HL-60/S4 treated with retinoic acid at 250 ng/mL for 4 days and 3 days (cell line): Measurements from ENCODE around the gene LPCAT1.
"Not testable (repeated sequence)": the region's sequence is repeated elsewhere in the genome, so short reads cannot be mapped to it uniquely, and the experiment has no call there.

Experiments used
- in situ Hi-C: fragments of 300-500 bp; cut with MboI; formaldehyde crosslinking; loops from 2 replicates; pipeline ENCODE4 v1.7.0; 2022; ENCODE audit warnings: low sequenced_read_pairs

The LPCAT1 gene

DNA sequence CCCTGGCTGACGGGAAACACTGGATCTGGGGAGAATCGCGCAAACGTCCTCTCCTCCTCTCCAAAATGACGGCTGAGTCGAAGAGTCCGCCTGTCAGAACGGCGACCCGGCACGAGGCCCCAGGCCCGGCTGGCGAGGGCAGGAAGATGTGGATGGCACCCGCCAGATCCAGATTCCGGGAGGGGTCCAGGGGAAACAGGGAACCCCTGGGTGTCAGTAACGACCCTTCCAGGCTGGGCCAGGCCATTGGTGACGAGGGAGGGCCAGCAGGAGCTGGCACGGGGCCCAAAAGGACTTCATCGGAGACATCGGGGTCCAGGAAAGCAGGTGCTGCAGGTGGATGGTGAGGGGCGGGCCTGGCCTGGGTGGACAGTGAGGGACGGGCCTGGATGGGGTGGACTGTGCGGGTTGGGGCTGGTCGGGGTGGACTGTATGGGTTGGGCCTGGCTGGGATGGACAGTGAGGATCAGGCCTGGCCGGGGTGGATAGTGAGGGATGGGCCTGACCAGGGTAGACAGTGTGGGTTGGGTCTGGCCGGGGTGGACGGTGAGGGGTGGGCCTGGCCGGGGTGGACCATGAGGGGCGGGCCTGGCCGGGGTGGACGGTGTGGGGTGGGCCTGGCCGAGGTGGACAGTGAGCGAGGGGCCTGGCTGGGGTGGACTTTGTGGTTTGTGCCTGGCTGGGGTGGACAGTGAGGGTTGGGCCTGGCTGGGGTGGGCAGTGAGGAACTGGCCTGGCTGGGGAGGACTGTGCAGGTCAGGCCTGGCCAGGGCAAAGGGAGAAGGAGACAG lies 92.5 kb downstream of the LPCAT1 start:
- in situ Hi-C loops: no loop called here

- in situ Hi-C loops: no loop called here
These were observed 93.5 kb downstream of the LPCAT1 start for GRCh38 chr5:1430121-1430795.

- in situ Hi-C loops: no loop called here
These were observed 94.3 kb downstream of the LPCAT1 start for GRCh38 chr5:1429496-1429895.

DNA sequence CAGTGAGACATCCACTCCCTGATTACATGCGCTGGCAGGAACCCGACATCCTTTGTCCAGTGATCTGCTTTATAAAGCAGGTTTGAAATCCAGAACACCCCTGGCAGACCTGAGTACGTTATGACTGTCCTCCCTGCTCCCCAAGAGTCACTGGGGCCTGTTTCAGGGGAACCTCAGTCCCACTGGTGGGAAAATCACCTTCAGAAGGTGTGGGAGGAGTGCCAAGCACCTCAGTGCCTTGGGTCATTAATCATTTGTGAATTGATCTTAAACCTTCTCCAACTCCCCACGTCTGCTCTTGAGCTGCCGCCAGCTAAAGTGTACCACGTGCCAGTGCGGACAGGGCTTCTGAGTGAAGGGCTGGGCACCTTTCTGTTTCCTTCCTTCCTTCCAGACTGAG lies 94.7 kb downstream of the LPCAT1 start:
- in situ Hi-C loops: no loop called here

DNA sequence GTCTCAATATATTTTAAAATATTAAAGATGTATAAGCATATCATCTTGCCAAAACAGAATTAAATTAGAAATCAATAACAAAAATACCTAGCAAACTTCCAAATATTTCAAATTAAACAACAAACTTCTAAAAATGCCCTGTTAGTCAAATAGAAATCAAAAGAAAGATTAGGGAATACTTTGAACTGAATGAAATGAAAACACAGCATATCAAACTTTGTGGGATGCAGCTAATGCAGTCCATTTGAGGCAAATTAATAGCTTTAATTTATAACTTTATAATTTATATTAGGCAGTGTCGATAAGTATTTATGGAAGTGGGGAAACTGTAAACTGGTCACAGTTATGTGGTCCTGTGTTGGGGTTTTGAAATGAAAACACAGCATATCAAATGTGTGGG lies 95.7 kb downstream of the LPCAT1 start:
- in situ Hi-C loops: no loop called here

GRCh38 chr5:1424716-1425115 lies 99.0 kb downstream of the LPCAT1 start:
- in situ Hi-C loops: no loop called here

DNA sequence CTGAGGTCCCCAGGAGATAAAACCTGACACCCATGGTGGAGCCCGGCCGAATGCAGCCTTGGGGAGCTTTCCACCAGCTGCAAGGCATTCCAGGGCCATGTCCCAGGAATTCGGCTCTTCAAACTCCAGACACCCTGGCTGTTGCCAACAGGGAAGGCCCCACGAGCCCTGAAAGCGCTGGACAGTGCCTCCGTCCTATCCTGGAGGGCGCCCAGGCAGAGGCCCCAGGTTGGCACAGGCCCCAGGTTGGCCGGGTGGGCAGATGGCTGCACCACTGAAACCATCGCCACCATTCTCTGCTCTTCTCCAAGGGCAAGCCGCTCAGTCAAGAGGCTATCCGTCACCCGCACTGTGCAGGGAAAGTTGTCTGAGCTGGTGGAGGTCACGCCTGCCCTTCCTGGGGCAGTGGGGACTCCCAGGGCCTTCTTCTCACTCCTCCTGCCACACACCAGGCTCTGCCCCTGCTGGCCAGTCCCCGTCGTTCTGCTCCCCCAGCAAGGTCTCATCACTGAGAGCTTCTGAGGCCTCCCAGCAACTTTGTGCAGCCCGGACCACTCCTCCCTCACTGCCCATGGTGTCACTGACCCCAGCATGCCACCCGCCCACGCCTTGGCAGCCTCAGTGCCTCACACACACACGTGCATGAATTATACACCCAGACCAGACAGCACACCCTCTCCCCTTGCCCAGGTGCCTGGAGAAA lies 99.7 kb downstream of the LPCAT1 start:
- in situ Hi-C loops: no loop called here

DNA sequence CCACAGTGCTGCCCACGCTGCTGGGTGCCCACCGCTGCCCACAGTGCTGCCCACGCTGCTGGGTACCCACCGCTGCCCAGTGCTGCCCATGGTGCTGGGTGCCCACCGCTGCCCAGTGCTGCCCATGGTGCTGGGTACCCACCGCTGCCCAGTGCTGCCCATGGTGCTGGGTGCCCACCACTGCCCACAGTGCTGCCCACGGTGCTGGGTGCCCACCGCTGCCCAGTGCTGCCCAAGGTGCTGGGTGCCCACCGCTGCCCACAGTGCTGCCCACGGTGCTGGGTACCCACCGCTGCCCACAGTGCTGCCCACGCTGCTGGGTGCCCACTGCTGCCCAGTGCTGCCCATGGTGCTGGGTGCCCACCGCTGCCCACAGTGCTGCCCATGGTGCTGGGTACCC lies 101.2 kb downstream of the LPCAT1 start:
- in situ Hi-C loops: not testable (repeated sequence)

- in situ Hi-C loops: no loop called here
These were observed 102.0 kb downstream of the LPCAT1 start for GRCh38 chr5:1421521-1422341.

DNA sequence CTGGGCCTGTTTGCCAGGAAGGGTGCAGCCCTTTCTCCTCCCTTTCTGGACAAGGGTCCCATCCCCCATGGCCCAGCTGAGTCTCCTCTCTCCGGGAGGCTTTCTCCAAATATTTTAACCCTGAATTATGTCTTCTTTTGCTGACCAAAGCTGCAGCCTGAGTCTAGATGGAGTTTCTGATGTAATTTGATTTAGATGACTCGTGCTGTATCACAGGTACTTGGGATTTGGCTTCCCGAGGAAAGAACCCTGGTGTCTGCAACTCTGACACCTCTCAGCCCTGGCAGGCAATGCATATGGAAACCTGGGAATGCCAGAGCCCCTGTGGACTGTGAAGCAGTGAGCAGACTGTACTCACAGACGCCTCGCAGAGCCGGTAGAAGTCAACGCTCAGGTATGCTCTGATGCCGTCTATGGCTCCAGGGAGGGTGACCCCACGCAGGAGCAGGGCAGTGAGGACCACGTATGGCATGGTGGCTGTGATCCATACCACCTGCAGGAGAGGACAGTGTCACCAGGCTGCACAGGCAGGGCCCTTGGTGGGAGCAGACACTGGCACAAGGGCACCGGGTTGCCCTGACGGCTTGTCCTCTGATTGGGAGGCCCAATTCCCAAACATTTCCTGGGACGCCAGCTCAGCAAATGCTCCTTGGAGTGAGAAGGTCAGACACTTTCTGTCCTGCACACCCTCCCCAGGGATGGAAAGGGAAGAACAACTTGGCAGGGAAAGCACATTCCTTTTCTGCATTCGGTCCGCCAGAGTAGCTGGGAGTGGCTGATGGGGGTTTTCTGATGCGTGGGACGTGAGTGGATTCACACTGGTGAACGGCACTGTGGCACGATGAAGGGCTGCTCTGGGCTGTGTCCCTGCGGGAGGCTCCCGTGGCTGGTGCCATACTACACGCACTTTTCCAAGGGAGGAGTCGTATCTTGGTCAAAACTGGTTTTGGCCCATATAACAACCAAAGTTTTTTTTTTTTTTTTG lies 103.3 kb downstream of the LPCAT1 start:
- in situ Hi-C loops: no loop called here

DNA sequence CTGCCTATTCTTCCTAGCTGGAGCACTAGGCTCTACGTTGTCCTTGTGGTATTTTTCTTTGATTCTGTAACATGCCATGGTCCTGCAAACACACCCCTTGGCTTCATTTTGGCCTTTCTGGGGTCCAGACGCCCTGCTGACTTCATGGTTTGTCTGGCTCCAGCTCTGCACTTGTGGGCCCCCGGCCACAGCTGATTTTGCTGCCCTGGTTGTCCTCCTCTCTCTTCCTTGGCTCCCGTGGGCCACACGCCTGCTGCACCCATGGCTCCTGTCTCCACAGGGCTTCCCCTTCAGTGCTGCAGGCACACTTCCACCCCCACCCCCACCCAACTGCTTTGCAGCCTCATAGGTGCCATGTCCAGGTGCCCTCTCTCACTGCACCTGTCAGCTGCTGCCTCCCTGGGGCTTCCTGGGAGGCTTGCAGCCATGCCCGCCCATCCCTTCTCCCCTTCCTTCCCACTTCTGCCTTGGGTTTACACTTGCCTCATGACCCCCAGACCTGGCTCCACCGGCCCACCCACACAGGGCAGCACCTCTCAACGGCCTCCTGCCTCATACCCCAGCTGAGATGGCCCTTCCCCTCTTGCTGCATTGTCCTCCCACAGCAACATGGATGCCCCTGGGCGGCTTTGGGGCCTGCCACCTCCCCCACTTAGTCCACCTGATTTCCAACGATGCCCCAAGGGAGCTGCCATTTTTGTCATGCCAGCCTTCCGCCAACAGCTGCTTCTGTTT lies 104.1 kb downstream of the LPCAT1 start:
- in situ Hi-C loops: no loop called here

GRCh38 chr5:1418921-1419280 lies 104.9 kb downstream of the LPCAT1 start:
- in situ Hi-C loops: no loop called here

DNA sequence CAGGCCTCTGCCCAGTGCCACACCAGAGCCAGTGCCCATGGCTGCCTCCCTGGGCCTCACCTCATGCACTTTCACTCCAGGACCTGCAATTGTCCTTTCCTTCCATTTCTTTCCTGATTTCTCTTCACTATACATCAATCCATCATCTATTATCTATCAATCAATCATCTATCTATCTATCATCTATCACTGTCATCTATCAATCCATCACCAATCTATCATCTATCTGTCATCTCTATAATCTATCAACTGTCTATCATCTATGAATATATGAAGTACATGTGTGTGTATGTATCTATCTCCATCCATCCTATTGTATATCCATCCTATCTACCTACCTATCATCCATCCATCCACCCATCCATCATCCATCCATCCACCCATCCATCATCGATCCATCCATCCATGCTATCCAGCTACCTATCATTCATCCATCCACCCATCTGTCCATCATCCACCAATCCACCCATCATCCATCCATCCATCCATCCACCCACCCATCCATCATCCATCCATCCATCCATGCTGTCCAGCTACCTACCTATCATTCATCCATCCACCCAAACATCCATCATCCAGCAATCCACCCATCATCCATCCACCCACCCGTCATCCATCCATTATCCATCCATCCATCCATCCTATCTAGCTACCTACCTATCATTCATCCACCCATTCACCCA lies 105.4 kb downstream of the LPCAT1 start:
- in situ Hi-C loops: no loop called here

DNA sequence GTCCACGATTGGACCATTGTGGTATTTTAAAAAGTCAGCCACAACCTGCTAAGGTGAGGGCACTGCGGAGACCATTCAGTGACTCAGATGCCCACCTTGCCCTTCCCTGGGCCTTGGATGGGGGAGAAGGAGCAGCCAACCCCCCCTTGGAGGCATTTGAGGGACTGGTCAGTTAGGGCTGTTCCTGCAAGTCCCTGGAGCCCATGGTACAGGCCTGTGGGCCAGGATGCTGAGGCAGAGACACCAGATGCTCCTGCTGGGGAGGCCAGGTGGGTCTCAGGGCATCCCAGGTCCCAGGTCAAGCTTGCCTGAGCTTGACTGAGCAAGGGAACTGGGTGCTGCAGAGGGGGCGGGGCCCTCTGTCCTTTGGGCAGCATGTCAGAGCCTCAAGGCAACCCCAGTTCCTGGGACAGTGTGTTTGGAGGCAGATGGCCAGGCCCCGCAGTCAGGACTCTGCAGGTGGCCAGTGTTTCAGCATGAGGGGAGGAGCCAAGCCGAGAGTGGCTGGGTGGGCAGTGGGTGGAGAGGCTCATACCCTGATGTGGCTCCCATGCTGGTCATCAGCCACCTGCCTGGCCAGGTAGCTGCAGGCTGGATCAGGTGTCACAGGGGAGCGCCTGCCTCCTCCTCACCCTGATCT lies 106.1 kb downstream of the LPCAT1 start:
- in situ Hi-C loops: no loop called here

DNA sequence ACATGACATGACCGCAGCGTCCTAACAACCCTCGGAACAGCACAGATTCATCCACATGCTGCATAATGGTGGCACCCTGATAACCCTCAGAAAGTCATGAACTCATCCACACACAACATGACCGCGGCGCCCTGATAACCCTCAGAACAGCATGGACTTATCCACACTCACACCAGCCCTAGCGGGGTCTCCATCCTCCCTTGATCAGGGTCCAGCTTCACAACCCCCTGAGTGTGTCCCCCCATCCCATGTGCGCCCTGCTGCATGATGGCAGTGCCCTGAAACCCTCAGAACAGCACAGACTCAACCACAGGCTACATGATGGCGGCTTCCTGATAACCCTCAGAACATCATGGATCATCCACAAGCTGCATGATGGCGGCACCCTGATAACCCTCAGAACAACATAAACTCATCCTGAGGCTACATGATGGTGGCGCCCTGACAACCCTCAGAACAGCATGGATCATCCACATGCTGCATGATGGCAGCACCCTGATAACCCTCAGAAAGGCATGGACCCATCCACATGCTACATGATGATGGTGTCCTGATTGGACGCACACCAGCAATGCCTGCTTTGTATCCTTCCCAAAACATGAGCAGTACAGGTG lies 106.8 kb downstream of the LPCAT1 start:
- in situ Hi-C loops: no loop called here

DNA sequence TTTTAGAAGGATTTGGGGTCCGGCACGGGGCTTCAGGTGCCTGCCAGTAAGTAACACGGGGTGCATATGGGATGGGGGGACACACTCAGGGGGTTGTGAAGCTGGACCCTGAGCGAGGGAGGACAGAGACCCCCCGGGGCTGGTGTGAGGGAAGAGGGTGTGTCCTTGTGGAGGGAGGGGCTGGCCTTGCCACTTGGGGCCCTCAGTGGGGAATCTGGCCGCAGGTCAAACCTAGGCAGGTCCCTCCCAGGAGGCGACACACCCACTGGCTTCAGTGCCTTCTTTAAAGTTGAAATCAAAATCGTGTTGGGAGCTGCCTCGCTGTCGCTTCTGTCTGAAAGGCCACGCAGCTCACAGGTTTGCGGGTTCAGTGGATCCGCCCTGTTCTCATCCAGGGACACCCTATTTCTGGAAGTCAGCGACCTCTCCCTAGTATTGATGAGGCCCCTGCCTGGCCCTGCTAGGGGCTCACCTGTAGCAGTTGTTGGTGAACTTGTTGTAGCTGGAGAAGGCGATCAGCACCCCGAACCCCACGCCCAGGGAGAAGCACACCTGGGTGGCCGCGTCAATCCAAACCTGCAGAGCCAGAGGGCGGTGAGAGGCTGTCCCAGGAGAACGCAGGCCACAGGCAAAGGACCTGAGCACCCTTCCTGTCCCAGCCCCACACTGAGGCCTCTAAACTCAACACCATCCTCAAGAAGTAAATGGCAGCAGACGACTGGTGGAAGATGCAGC lies 108.0 kb downstream of the LPCAT1 start:
- in situ Hi-C loops: no loop called here

GRCh38 chr5:1415059-1415425 lies 108.7 kb downstream of the LPCAT1 start:
- in situ Hi-C loops: no loop called here
